DND-41 (cell line): ENCODE data around the gene CGA.

Source experiments
- ATAC-seq: fragments of 200-7000 bp; cut with Tn5 transposase; 3 replicates; pipeline ENCODE4 v1.9.1; 2021; ENCODE audit warnings: low read depth; ENCODE audit not compliant: insufficient read depth
- DNase-seq: peaks from one replicate; pipeline ENCODE4 v3.0.0-alpha.2; 2020
- H2AFZ ChIP-seq: 2 replicates; pipeline ENCODE4 v1.6.0; 2012; ENCODE audit warnings: low read depth, low read length
- H3K27ac ChIP-seq: 2 replicates; pipeline ENCODE4 v1.5.1; 2012; ENCODE audit warnings: low read length, inconsistent platforms
- H3K27me3 ChIP-seq: fragments of 200-600 bp; sonication (generic); 2 replicates; pipeline ENCODE4 v1.6.0; 2012; ENCODE audit warnings: low read length, mild to moderate bottlenecking, inconsistent platforms; ENCODE audit not compliant: insufficient read depth, poor library complexity
- H3K36me3 ChIP-seq: 2 replicates; pipeline ENCODE4 v1.5.1; 2012; ENCODE audit warnings: low read length, inconsistent platforms; ENCODE audit not compliant: insufficient read depth
- H3K4me1 ChIP-seq: 2 replicates; pipeline ENCODE4 v1.5.1; 2012; ENCODE audit warnings: mild to moderate bottlenecking, low read length; ENCODE audit not compliant: insufficient read depth
- H3K4me2 ChIP-seq: 2 replicates; pipeline ENCODE4 v1.6.0; 2012; ENCODE audit warnings: mild to moderate bottlenecking, moderate library complexity, low read length, inconsistent platforms; ENCODE audit not compliant: insufficient read depth
- H3K4me3 ChIP-seq, 2 experiments: fragments of 200-600 bp in 1 of 2; shearing (Covaris generic) in 1 of 2; 2 replicates each; pipeline ENCODE4 v1.5.1; 2012 to 2016; ENCODE audit warnings: inconsistent platforms in 2 of 2, low read length in 2 of 2, mild to moderate bottlenecking in 2 of 2, low read depth in 1 of 2, moderate library complexity in 1 of 2
- H3K79me2 ChIP-seq: 2 replicates; pipeline ENCODE4 v1.6.0; 2012; ENCODE audit warnings: low read length, inconsistent platforms; ENCODE audit not compliant: insufficient read depth
- H3K9ac ChIP-seq: 2 replicates; pipeline ENCODE4 v1.6.0; 2012; ENCODE audit warnings: low read depth, mild to moderate bottlenecking, inconsistent platforms, low read length, moderate library complexity
- H3K9me3 ChIP-seq: 2 replicates; pipeline ENCODE4 v1.5.1; 2012; ENCODE audit warnings: low read length, moderate library complexity, mild to moderate bottlenecking, inconsistent platforms; ENCODE audit not compliant: insufficient read depth, severe bottlenecking
- H4K20me1 ChIP-seq: 2 replicates; pipeline ENCODE4 v1.6.0; 2012; ENCODE audit warnings: low read length; ENCODE audit not compliant: insufficient read depth
- EZH2 ChIP-seq: IDR thresholded peaks from 3 replicates; pipeline ENCODE4 v1.6.1; 2012; ENCODE audit warnings: borderline replicate concordance, low read depth, mild to moderate bottlenecking, moderate library complexity, low read length, inconsistent platforms; ENCODE audit not compliant: severe bottlenecking
- TF ChIP-seq, protein P1 (sequence below): IDR thresholded peaks from 2 replicates; pipeline ENCODE4 v1.5.1; 2012; ENCODE audit warnings: borderline replicate concordance, low read length, moderate library complexity, mild to moderate bottlenecking; ENCODE audit not compliant: poor library complexity, severe bottlenecking; ENCODE audit errors: extremely low read depth

Gene CGA

DNA sequence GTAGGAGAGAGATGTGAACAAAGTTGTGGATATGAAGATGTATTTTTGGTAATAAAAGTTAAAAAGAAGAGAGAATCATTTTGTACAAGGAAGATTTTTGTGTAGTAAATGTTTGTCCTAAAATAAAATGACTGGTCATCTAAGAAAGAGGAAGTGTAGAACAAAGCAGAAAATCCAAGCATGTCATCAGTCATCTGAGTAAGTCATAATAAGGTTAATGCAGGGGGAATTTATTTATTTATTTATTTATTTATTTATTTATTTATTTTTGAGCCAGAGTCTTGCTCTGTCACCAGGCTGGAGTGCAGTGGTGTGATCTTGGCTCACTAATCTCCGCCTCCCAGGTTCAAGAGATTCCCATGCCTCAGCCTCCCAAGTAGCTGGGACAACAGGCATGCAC, 15.7 kb upstream of the CGA start:
- Histone ChIP-seq H3K27me3 (peaks cover 6% of the 10 kb centered on the region), H2AFZ (no peak overlapping the region), H3K4me3 (no peak overlapping the region), H3K4me2 (no peak overlapping the region), H3K9me3 (no peaks in the 10 kb centered on the region), H3K27ac (no peak overlapping the region), H3K79me2 (no peaks in the 10 kb centered on the region), H3K9ac (no peak overlapping the region), H3K4me1 (no peaks in the 10 kb centered on the region), H4K20me1 (no peaks in the 10 kb centered on the region), H3K36me3 (no peaks in the 10 kb centered on the region)
- no peak for ATAC-seq
- no peak for TF ChIP-seq EZH2
- TF ChIP-seq, protein P1, sequence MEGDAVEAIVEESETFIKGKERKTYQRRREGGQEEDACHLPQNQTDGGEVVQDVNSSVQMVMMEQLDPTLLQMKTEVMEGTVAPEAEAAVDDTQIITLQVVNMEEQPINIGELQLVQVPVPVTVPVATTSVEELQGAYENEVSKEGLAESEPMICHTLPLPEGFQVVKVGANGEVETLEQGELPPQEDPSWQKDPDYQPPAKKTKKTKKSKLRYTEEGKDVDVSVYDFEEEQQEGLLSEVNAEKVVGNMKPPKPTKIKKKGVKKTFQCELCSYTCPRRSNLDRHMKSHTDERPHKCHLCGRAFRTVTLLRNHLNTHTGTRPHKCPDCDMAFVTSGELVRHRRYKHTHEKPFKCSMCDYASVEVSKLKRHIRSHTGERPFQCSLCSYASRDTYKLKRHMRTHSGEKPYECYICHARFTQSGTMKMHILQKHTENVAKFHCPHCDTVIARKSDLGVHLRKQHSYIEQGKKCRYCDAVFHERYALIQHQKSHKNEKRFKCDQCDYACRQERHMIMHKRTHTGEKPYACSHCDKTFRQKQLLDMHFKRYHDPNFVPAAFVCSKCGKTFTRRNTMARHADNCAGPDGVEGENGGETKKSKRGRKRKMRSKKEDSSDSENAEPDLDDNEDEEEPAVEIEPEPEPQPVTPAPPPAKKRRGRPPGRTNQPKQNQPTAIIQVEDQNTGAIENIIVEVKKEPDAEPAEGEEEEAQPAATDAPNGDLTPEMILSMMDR = no peak
- DNase-seq = no peak

- no peak for DNase-seq
- no peak overlapping the region for H3K4me2 ChIP-seq
- no peaks in the 10 kb centered on the region for H3K4me1 ChIP-seq
- no peaks in the 10 kb centered on the region for H3K9me3 ChIP-seq
- no peak overlapping the region for H3K9ac ChIP-seq
- H2AFZ ChIP-seq = no peak overlapping the region
- no peak overlapping the region for H3K27ac ChIP-seq
- no peaks in the 10 kb centered on the region for H3K36me3 ChIP-seq
- ATAC-seq = no peak
- H3K4me3 ChIP-seq = no peak overlapping the region
- H3K27me3 ChIP-seq = peaks cover 9% of the 10 kb centered on the region
- H4K20me1 ChIP-seq = no peaks in the 10 kb centered on the region
- H3K79me2 ChIP-seq = no peaks in the 10 kb centered on the region
- TF ChIP-seq, protein P1 = no peak
- TF ChIP-seq EZH2 = no peak
Measured at GRCh38 chr6:87105823-87106222, 10.9 kb upstream of the CGA start.

- Histone ChIP-seq H3K79me2 (no peaks in the 10 kb centered on the region), H3K27me3 (peaks cover 9% of the 10 kb centered on the region), H3K4me2 (no peak overlapping the region), H2AFZ (no peak overlapping the region), H3K4me1 (no peaks in the 10 kb centered on the region), H3K9me3 (no peaks in the 10 kb centered on the region), H3K36me3 (no peaks in the 10 kb centered on the region), H4K20me1 (no peaks in the 10 kb centered on the region), H3K27ac (no peak overlapping the region), H3K4me3 (no peak overlapping the region), H3K9ac (no peak overlapping the region)
- ATAC-seq (no peak), DNase-seq (no peak)
- TF ChIP-seq, protein P1 = no peak
- no peak for TF ChIP-seq EZH2
Measured at GRCh38 chr6:87104667-87105066, 9.8 kb upstream of the CGA start.

- H4K20me1 ChIP-seq = no peaks in the 10 kb centered on the region
- H2AFZ ChIP-seq = no peak overlapping the region
- no peak overlapping the region for H3K27ac ChIP-seq
- TF ChIP-seq, protein P1 = no peak
- TF ChIP-seq EZH2 = no peak
- H3K79me2 ChIP-seq = no peaks in the 10 kb centered on the region
- no peak overlapping the region for H3K4me3 ChIP-seq
- H3K9ac ChIP-seq = no peak overlapping the region
- DNase-seq (no peak), ATAC-seq (no peak)
- H3K4me2 ChIP-seq = no peak overlapping the region
- H3K4me1 ChIP-seq = no peaks in the 10 kb centered on the region
- H3K36me3 ChIP-seq = no peaks in the 10 kb centered on the region
- H3K27me3 ChIP-seq = peaks cover 9% of the 10 kb centered on the region
- H3K9me3 ChIP-seq = no peaks in the 10 kb centered on the region
Measured at GRCh38 chr6:87103977-87104601, 9.2 kb upstream of the CGA start.
